HepG2 (cell line): Measurements from ENCODE around the gene NUP93. TPM values are rescaled to one million over a fixed set of nuclear protein-coding genes. Genes with fewer than 3 reads are reported as not detected.

Source experiments
- ZBTB46 ChIP-seq: sonication (generic); formaldehyde crosslinking; IDR thresholded peaks from 2 replicates; pipeline ENCODE4 v1.4.0; 2020; ENCODE audit warnings: mild to moderate bottlenecking, missing genetic modification reagents, borderline replicate concordance
- ZNF891 ChIP-seq: sonication (generic); formaldehyde crosslinking; IDR thresholded peaks from 2 replicates; pipeline ENCODE4 v1.5.0; 2020; ENCODE audit warnings: mild to moderate bottlenecking, missing genetic modification reagents
- polyA plus RNA-seq, 8 experiments: library from polyadenylated mRNA; depleted of rRNA in 3 of 8; stranded (reverse) in 7 of 8; unstranded in 1 of 8; fragments of >200 nt; fragmentation: Illumina TruSeq in 4 of 8; extraction: Trizol in 4 of 8; gene quantifications; 2 replicates each; pipeline versions ENCODE4 v1.2.1 to v1.2.3, GENCODE V29; 2011 to 2016; ENCODE audit warnings: low read depth in 4 of 8, missing spikeins in 1 of 8, mixed read lengths in 1 of 8; ENCODE audit not compliant: insufficient read depth in 1 of 8
- total RNA-seq, 5 experiments: library from RNA; depleted of rRNA; stranded (reverse); fragments of >200 nt; fragmentation: Illumina TruSeq; extraction: Trizol; gene quantifications; 2 replicates each; pipeline ENCODE4 v1.2.3, GENCODE V29; 2016; ENCODE audit warnings: low read depth in 1 of 5
- TF ChIP-seq, protein P1 (sequence below), 2 experiments: sonication (generic) in 1 of 2; formaldehyde crosslinking in 1 of 2; IDR thresholded peaks; 2 replicates each; pipeline versions ENCODE4 v1.4.0 to v1.6.1; 2016 to 2020; ENCODE audit warnings: borderline replicate concordance in 1 of 2, low read depth in 1 of 2, mild to moderate bottlenecking in 1 of 2, missing genetic modification reagents in 1 of 2

The NUP93 gene
- total and polyA plus RNA-seq, 2 of the 13 experiments (the other 11 are each of a cell fraction or from before 2014, with no cell fraction given): 58.5 to 140 TPM

DNA sequence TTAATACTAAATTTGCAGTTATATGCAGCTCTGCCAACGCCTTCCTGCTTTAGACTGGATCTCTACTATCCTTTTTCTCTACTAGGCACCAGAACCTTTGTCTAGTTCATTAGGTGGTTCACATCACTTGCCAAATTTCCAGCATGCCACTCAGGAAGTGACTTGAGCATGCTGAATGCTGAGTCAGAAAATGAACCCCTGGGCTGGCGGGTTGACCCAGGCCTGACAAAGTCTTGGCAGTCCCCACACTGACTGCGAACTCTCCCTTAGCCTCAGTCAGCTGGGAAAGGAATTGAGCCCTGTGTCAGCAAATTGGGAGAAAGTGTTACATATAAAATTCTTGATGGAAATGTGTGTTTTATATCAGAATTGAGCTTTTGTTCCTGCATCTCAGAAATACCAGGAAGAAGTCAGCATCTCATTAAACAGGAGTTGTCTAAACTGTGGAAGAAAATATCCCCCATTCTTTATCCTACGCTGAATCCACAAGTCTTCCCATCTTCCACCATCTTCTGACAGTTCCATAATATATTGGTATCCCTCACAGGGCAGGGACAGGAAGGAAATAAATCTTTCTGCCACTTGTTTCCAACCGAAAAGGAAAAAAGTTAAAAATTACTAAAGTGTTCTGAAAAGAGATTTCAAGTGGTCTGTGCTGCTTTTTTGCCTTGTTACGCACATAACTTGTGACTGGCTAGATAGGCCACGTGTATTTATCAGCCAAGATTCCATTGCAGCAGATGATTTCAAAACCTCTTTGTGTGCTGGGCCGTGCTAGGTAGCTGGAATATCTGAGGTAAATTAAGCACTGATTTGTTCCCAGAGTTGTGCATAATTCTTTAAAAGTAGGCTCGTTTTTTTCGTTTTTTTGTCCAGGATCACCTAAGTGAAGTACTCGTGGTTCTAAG is 118.4 kb downstream of the NUP93 start (continued):
- TF ChIP-seq ZBTB46 (CRISPR knock-in tag) (no peak), ZNF891 (CRISPR knock-in tag) (no peak)
- TF ChIP-seq, protein P1, sequence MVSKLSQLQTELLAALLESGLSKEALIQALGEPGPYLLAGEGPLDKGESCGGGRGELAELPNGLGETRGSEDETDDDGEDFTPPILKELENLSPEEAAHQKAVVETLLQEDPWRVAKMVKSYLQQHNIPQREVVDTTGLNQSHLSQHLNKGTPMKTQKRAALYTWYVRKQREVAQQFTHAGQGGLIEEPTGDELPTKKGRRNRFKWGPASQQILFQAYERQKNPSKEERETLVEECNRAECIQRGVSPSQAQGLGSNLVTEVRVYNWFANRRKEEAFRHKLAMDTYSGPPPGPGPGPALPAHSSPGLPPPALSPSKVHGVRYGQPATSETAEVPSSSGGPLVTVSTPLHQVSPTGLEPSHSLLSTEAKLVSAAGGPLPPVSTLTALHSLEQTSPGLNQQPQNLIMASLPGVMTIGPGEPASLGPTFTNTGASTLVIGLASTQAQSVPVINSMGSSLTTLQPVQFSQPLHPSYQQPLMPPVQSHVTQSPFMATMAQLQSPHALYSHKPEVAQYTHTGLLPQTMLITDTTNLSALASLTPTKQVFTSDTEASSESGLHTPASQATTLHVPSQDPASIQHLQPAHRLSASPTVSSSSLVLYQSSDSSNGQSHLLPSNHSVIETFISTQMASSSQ (IDR thresholded peaks at IDR 0.05; ENCODE audit: low read depth): no peak
- TF ChIP-seq, protein P1 (CRISPR knock-in tag; IDR thresholded peaks at IDR 0.05; ENCODE audit: borderline replicate concordance): no peak
